AG08396 (cell line): ENCODE measurements around the gene SLC25A24.

Experiments used
- DNase-seq: peaks from one replicate; pipeline ENCODE4 v3.0.0; 2012; ENCODE audit warnings: low spot score, mixed read lengths

SLC25A24 gene

DNA sequence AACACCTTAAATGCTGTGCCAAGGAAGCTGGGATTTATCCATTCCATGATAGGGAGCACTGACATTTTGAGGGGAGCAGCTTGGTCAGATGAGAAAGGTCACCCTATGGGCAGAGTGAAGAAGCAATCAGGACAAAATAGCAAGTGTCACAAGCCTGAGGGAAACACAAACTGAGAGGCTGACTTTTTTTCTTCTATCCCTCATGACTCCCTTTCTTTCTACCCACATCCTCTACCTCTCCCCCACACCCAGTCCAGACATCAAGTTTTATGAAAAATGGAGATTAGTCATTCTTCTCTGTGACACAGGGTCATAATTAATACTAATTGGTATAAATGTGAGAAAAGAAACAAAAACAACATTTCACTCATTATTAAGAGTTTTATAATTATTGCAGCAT is 103.1 kb downstream of the SLC25A24 start:
- DNase-seq: no peak

DNA sequence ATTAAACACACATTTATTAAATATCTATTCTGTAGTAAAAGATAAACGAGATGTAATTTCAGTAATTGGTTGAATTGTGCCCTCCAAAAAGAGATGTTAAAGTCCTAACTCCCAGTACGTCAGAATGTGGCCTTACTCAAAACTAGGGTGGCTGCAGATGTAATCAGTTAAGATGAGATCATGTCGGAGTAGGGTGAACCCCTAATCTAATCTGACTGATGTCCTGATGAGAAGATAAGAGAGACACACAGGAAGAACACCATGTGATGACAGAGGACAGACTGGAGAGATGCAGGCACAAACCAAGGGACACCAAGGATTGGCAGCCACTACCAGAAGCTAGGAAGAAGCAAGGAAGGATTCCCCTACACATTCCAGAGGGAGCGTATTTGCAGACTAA is 104.1 kb downstream of the SLC25A24 start:
- DNase-seq: no peak

DNA sequence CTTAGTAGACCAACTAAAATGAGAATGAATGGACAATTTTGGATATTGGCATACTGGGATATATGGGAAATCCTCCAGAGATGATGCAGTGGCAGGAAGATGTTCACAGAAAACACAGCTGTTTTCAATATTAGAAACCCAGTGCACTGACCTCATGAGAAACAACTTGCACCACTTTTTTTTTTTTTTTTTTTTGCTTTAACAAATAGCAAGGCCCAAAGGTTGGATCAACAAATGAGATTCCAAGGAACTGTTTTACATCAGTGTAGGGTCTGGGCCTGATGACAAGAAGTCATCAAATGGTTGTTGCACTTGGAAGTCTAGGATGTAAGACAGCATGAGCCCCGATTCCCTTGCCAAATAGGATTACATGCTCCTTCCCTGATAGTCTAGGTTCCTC is 110.7 kb downstream of the SLC25A24 start:
- no peak for DNase-seq

DNA sequence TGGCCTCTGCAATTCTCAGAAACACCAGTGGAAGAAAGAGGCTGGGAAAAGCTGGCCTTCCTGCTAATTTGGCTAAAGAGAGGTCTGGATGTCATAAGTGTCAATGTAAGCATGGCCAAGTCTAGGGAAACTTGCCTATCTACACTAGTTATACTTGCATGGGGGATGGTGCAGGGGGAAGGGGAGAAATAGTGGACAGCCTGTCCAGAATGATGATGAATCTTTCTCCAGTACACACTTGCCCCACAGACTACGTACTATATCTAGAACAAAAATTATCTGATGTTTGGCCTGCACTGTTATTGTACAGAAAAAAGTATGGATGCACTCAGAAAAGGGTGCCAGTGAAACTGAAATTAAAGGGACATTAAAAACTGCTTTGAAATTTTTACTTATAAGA is 114.5 kb downstream of the SLC25A24 start:
- DNase-seq: no peak

DNA sequence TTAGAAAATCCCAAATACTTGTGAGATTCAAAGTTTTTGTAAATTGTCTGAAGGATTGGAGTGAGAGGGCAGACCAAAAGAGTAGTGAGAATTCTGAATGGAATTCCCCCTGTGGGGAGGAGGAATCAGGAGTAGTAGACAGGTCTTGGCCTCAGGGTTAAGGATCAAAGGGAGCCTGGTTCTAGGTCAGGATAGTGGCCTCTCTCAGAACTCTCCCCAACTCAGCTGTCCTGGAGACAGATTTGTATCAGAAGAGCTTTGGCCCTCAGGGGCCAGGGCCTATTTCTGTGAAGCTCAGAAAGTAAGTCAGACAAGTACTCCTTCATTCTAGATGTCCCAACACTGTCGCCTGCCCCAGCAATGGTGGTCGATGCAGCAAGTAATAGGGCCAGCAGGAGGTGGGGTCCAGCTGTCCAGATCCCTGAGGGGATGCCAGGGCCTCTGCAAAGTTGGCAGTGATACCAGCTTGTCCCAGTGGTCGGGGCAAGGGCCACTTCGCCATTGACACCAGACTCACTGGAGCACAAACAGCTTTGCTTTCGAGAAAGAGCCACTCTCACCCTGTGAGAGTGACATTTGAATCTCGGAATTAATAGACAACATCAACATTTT is 115.2 kb downstream of the SLC25A24 start:
- no peak for DNase-seq
